Chondrocyte (in vitro differentiated cells): ENCODE data around the gene ICA1. TPM values are rescaled to one million over a fixed set of nuclear protein-coding genes. Genes with fewer than 3 reads are reported as not detected.

Source experiments
- DNase-seq: peaks from one replicate; pipeline ENCODE4 v3.0.0; 2021; ENCODE audit warnings: mixed read lengths, low spot score
- H3K27ac Mint-ChIP-seq: one replicate; pipeline ENCODE4 v1.8.0; 2021; ENCODE audit warnings: mild to moderate bottlenecking, moderate library complexity, mixed read lengths; ENCODE audit not compliant: unreplicated experiment
- H3K27me3 Mint-ChIP-seq: 2 replicates; pipeline ENCODE4 v1.8.0; 2021; ENCODE audit warnings: low read depth, mixed read lengths
- H3K36me3 Mint-ChIP-seq: 2 replicates; pipeline ENCODE4 v1.8.0; 2021; ENCODE audit warnings: low read depth, mixed read lengths
- H3K4me1 Mint-ChIP-seq: 2 replicates; pipeline ENCODE4 v1.8.0; 2021; ENCODE audit warnings: low read depth, mild to moderate bottlenecking, mixed read lengths
- H3K4me3 Mint-ChIP-seq: one replicate; pipeline ENCODE4 v1.8.0; 2021; ENCODE audit warnings: mild to moderate bottlenecking, moderate library complexity, mixed read lengths; ENCODE audit not compliant: unreplicated experiment
- H3K9me3 Mint-ChIP-seq: 2 replicates; pipeline ENCODE4 v1.8.0; 2021; ENCODE audit warnings: low read depth, mixed read lengths
- total RNA-seq: library from RNA; stranded (reverse); gene quantifications from 3 replicates; pipeline ENCODE4 v1.2.1, GENCODE V29; 2021
- TF ChIP-seq, protein P1 (sequence below): fragments of 200-600 bp; sonication (generic); IDR thresholded peaks from 2 replicates; pipeline ENCODE4 v1.5.0; 2021; ENCODE audit warnings: antibody characterized with exemption, mild to moderate bottlenecking, moderate library complexity

Gene ICA1
- total RNA-seq, 1 donor from 2014 or later = 5.0 TPM

DNA sequence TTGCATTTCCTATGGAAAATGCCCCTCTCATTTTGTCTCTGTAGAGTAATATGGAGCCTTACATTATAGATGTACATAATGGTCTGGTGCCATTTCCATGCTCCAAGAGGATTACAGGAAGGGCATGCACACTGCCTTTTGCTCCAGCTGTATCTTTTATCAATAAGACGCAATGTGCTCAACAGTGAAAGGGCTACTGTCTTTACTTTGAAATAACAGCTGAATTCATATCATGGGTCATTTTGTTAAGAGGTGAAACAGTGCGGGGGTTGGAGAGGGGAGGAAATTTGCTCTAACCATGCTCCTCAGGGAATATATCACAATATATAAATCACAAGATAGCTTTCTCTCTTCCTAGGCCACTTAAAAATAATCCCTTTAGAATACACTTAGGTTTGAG is 77.7 kb downstream of the ICA1 start:
- TF ChIP-seq, protein P1, sequence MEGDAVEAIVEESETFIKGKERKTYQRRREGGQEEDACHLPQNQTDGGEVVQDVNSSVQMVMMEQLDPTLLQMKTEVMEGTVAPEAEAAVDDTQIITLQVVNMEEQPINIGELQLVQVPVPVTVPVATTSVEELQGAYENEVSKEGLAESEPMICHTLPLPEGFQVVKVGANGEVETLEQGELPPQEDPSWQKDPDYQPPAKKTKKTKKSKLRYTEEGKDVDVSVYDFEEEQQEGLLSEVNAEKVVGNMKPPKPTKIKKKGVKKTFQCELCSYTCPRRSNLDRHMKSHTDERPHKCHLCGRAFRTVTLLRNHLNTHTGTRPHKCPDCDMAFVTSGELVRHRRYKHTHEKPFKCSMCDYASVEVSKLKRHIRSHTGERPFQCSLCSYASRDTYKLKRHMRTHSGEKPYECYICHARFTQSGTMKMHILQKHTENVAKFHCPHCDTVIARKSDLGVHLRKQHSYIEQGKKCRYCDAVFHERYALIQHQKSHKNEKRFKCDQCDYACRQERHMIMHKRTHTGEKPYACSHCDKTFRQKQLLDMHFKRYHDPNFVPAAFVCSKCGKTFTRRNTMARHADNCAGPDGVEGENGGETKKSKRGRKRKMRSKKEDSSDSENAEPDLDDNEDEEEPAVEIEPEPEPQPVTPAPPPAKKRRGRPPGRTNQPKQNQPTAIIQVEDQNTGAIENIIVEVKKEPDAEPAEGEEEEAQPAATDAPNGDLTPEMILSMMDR = no peak
- H3K27me3 Mint-ChIP-seq = no peaks in the 10 kb centered on the region
- no peak overlapping the region for H3K27ac Mint-ChIP-seq
- H3K36me3 Mint-ChIP-seq = no peaks in the 10 kb centered on the region
- no peak overlapping the region for H3K4me3 Mint-ChIP-seq
- H3K9me3 Mint-ChIP-seq = no peaks in the 10 kb centered on the region
- no peak for DNase-seq
- no peaks in the 10 kb centered on the region for H3K4me1 Mint-ChIP-seq

DNA sequence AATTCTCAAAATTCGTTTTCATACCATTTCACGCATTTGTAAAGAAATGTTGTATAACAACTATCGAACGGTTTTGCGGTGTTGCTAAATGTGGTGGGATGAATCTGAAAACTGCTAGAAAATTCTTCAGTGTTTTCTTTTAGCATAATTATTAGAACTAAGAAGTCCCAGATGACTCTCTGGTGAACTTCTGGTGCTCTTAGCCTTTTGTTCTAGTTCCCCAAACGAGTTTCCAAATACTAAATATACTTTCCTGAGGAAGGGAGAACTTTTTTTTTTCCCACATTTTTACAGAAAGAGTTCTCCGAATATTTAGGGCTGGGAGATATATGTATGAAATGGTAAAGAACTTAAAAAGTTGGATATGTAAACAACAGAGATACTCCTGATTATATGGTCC is 82.5 kb downstream of the ICA1 start:
- Mint-ChIP-seq H3K4me1 (peaks cover 12% of the 10 kb centered on the region), H3K4me3 (no peak overlapping the region), H3K9me3 (no peaks in the 10 kb centered on the region), H3K36me3 (no peaks in the 10 kb centered on the region), H3K27me3 (no peaks in the 10 kb centered on the region), H3K27ac (no peak overlapping the region)
- TF ChIP-seq, protein P1 = no peak
- DNase-seq = no peak

DNA sequence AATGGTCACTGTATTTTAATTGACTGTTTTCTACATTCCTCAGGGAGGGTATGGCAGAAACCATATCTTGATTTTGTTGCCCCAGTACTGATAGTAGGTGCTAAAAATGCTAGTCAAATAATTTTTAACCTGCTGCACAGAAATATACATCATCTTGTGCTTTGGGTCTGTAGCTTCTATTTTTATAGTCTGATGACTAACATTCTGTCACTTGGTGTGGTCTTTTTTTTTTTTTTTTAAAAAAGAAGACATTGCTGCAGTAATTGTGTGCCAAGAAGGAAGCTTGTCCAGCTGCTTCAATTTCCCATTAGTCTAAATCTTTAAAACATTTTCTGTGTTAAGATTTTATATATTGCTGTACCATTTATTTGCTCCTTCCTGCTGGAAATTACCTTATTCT is 83.6 kb downstream of the ICA1 start:
- Mint-ChIP-seq H3K27me3 (no peaks in the 10 kb centered on the region), H3K4me3 (no peak overlapping the region), H3K4me1 (peaks cover 12% of the 10 kb centered on the region), H3K27ac (no peak overlapping the region), H3K36me3 (no peaks in the 10 kb centered on the region), H3K9me3 (no peaks in the 10 kb centered on the region)
- no peak for DNase-seq
- TF ChIP-seq, protein P1 = no peak

DNA sequence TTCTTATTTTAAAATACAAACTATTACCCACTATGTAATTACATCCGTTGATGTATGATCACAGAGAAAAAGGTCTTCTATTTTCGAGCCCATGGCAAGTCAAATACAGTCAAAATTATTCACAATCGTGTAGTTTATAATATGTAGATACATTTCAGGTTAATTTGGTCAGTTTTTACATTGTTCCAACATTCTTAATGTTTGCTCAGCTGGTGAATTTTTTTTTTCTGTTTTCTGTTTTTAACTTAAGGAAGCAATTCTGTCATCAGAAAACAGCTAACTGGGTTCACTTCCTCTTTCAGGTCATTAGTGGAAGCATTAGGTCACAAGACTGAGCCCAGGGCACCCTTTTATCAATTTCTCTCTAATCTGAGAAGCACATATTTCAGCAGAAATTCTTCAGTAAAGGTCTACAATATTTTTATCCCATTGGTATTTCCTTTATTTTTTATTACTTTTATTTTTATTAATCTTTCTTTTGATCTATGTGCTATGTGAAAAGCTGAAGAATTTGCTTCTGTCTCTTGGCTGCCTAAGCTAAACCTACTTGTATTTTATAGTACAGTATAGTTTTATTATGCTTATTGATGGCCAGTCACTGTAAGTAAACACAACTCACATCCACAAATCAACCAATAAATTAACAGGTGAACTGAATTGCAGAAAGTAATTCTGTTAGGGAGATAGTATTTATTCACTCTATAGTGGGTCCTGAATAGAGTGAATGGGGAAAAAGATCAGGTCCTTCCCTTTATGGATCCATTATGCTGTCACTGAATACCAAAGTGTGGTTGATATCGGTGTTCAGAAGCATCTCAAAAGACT is 84.6 kb downstream of the ICA1 start:
- Mint-ChIP-seq H3K4me1 (peaks cover 16% of the 10 kb centered on the region), H3K36me3 (no peaks in the 10 kb centered on the region), H3K9me3 (no peaks in the 10 kb centered on the region), H3K4me3 (no peak overlapping the region), H3K27ac (no peak overlapping the region), H3K27me3 (no peaks in the 10 kb centered on the region)
- TF ChIP-seq, protein P1 = no peak
- no peak for DNase-seq

DNA sequence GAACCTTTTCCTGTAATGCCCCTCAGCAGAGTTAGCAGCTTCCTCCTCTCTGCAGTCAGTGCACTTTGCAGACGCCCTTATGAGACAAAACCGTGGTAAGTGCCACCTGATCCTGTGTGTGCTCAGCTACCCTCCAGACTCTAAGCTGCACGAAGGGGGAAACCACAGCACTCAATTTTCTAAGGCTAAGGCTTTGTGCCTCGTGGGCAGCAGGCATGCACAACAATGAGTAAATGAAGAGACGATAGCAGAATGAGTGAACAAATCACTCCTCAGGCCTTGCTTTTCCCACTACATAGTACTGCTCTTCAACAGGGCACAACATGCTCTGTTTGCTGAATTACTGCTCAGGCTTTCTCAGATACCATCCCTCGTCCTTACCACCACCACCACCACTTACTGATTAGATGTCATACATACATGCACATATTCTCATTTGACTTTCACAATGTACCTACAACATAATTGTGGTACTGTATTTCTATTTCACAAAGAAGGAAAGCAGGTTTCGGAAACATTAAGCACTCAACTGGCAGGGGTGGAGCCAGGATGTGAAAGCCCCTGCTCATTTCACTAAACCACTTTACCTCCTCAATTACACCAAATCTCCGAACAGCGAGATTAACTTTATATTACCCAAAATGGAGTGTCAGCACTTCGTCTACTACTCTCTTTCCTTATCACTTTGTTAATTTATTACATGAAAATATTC is 85.4 kb downstream of the ICA1 start:
- DNase-seq = no peak
- Mint-ChIP-seq H3K4me1 (peaks cover 16% of the 10 kb centered on the region), H3K9me3 (no peaks in the 10 kb centered on the region), H3K27ac (no peak overlapping the region), H3K36me3 (no peaks in the 10 kb centered on the region), H3K27me3 (no peaks in the 10 kb centered on the region), H3K4me3 (no peak overlapping the region)
- TF ChIP-seq, protein P1 = no peak
